CD8-positive, alpha-beta memory T cell (primary cell): ENCODE measurements around the gene TIMM17B. TPM values are rescaled to one million over a fixed set of nuclear protein-coding genes. Genes with fewer than 3 reads are reported as not detected.

Experiments
- CTCF ChIA-PET: fragments of 350-600 bp; sonication (Branson Sonifier 250); formaldehyde crosslinking; loops from one replicate; lab custom pipeline; 2021; ENCODE audit warnings: antibody characterized with exemption; lab: Charles Lee
- POLR2A ChIA-PET: fragments of 350-600 bp; sonication (Branson Sonifier 250); formaldehyde crosslinking; loops from one replicate; lab custom pipeline; 2021; ENCODE audit warnings: antibody characterized with exemption; lab: Charles Lee
- DNase-seq, 5 donors: peaks; one replicate each; pipeline versions ENCODE4 v3.0.0 to v3.0.0-alpha.2; 2020 to 2022; ENCODE audit warnings: mixed read lengths in 1 of 5
- H3K27ac ChIP-seq: one replicate; pipeline ENCODE4 v1.7.0; 2013; ENCODE audit warnings: low read depth, mild to moderate bottlenecking, low read length, moderate library complexity
- H3K27me3 ChIP-seq: 2 replicates; pipeline ENCODE4 v1.7.0; 2013; ENCODE audit warnings: low read length, mild to moderate bottlenecking; ENCODE audit not compliant: insufficient read depth, poor library complexity, severe bottlenecking
- H3K36me3 ChIP-seq: 2 replicates; pipeline ENCODE4 v1.7.0; 2013; ENCODE audit warnings: mild to moderate bottlenecking, low read length, moderate library complexity; ENCODE audit not compliant: insufficient read depth
- H3K4me1 ChIP-seq: 2 replicates; pipeline ENCODE4 v1.7.0; 2013; ENCODE audit warnings: mild to moderate bottlenecking, low read length, moderate library complexity; ENCODE audit not compliant: insufficient read depth
- H3K4me3 ChIP-seq: 2 replicates; pipeline ENCODE4 v1.7.0; 2013; ENCODE audit warnings: mild to moderate bottlenecking, low read length
- H3K9me3 ChIP-seq: 2 replicates; pipeline ENCODE4 v1.7.0; 2013; ENCODE audit warnings: mild to moderate bottlenecking, low read length
- H3K27ac Mint-ChIP-seq, 8 donors: one replicate each; pipeline ENCODE4 v1.8.0; 2020 to 2021; ENCODE audit warnings: mixed read lengths in 8 of 8, mild to moderate bottlenecking in 6 of 8, inconsistent platforms in 3 of 8, moderate library complexity in 3 of 8
- H3K27me3 Mint-ChIP-seq, 2 donors: one replicate each; pipeline ENCODE4 v1.8.0; 2020 to 2021; ENCODE audit warnings: mixed read lengths in 2 of 2, mild to moderate bottlenecking in 1 of 2, moderate library complexity in 1 of 2
- H3K36me3 Mint-ChIP-seq, 3 donors: one replicate each; pipeline ENCODE4 v1.8.0; 2020 to 2021; ENCODE audit warnings: mixed read lengths in 3 of 3, inconsistent platforms in 1 of 3, mild to moderate bottlenecking in 1 of 3
- H3K4me1 Mint-ChIP-seq, 3 donors: one replicate each; pipeline ENCODE4 v1.8.0; 2020 to 2021; ENCODE audit warnings: mixed read lengths in 3 of 3, inconsistent platforms in 1 of 3, mild to moderate bottlenecking in 1 of 3
- H3K4me3 Mint-ChIP-seq, 7 donors: one replicate each; pipeline ENCODE4 v1.8.0; 2020 to 2021; ENCODE audit warnings: mixed read lengths in 7 of 7, mild to moderate bottlenecking in 6 of 7, moderate library complexity in 4 of 7, inconsistent platforms in 2 of 7
- H3K9me3 Mint-ChIP-seq, 5 donors: one replicate each; pipeline ENCODE4 v1.8.0; 2020 to 2022; ENCODE audit warnings: mixed read lengths in 5 of 5, mild to moderate bottlenecking in 3 of 5, moderate library complexity in 2 of 5, inconsistent platforms in 1 of 5
- polyA plus RNA-seq: library from polyadenylated mRNA; unstranded; fragments of 300-500 nt; fragmentation: Illumina TruSeq; gene quantifications from one replicate; pipeline ENCODE4 v1.2.3, GENCODE V29; 2021
- total RNA-seq, 2 experiments: library from RNA; stranded (reverse); gene quantifications; one replicate each; pipeline ENCODE4 v1.2.3, GENCODE V29; 2021

TIMM17B gene
- total and polyA plus RNA-seq, 3 experiments from 2014 or later = 68.5 to 93.6 (median 87.5) TPM

DNA sequence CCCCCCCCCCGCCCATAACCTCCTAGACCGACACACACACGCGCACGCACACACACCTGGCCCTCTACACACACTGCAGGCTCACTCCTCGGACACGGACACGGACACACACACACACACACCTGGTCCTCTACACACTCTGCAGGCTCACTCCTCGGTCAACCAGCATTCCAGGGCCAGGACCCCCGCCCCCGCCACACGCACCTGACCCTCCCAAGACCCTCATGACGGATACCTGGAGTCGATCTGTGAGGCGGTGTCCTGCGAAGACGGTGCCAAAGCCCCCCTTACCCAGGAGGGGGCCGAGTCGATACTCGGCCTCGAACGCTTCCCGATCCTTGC, 20.7 kb upstream of the TIMM17B start:
- peaks cover 0 to 3% of the 10 kb centered on the region in 2 donors for H3K27me3 Mint-ChIP-seq
- H3K36me3 Mint-ChIP-seq = peaks cover 11 to 67% (median 16%) of the 10 kb centered on the region in 3 donors

DNA sequence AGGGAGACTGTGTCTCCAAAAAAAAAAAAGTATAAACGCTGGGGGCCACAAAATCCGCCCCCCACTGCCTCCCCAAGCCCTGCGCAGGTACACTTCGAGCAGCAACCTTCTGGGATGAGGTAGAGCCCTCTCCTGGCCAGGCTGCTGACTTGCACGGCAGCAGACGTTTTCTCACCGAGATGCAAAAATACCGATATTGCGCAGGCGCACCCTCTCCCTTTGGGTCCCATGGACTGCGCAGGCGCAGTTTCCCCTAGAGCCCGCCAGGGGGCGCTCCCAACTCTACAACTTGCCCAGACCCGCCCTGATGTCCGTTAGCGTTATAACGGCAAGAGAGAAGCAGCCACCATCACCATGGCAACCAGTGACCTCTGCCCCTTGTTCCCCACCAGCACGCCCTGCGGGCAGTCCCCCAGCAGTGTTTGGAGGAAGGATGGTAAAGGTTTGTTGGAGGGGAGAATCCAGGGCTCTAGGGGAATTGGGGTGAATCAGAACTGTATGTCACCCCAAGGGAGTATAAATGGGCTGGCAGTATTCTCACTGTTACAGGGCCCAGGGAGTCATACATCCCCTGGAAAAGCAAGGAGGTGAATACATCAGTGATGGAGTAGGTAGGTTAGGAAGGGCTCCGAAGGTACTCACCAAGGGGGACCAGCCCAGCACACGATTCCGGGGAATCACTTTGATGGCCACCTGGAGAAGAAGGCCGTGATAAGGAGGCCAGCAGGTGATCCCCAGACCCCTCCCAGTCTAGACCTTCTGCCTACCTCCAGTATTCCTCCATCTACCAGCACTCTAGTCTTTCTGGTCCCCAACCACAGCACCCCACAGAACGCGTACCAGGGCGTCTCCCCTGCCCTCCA, 19.8 kb upstream of the TIMM17B start:
- Mint-ChIP-seq H3K27ac (peak overlapping the region; percentile 85 to 97 (median 94)), H3K4me1 (peaks cover 61 to 81% (median 71%) of the 10 kb centered on the region in 3 donors), H3K4me3 (peak overlapping the region; percentile 95 to 98 (median 96)), H3K36me3 (peaks cover 12 to 66% (median 16%) of the 10 kb centered on the region in 3 donors), H3K9me3 (peaks cover 0 to 3% (median 0%) of the 10 kb centered on the region in 5 donors), H3K27me3 (peaks cover 0 to 3% of the 10 kb centered on the region in 2 donors)
- Histone ChIP-seq H3K9me3 (no peaks in the 10 kb centered on the region), H3K27ac (peak overlapping the region; percentile 95), H3K27me3 (no peaks in the 10 kb centered on the region), H3K4me1 (peaks cover 63% of the 10 kb centered on the region), H3K36me3 (peaks cover 33% of the 10 kb centered on the region), H3K4me3 (peak overlapping the region; percentile 94)
- peak; percentile 76 to 94 (median 89) for DNase-seq
- POLR2A ChIA-PET = interaction anchor here (0.5 to 1.0 kb wide), 2 partner anchors 28 to 29 kb away, joined by 5 to 9 read pairs; no protein-coding TSS in a partner anchor
- CTCF ChIA-PET = interaction anchor here (0.8 to 1.5 kb wide), 5 partner anchors 20 to 41 kb away, joined by 3 to 9 read pairs (median 3); partner anchors contain the start of genes PQBP1 and TIMM17B

More for the DNA sequence above, 20.7 kb upstream of the TIMM17B start:
- peaks cover 33% of the 10 kb centered on the region for H3K36me3 ChIP-seq
- ChIA-PET POLR2A (no interaction called here), CTCF (interaction anchor here (1.0 to 1.5 kb wide), 2 partner anchors 19 to 39 kb away, joined by 3 to 4 read pairs; partner anchors contain the start of gene OTUD5)
- peak overlapping the region; percentile 95 to 98 (median 96) for H3K4me3 Mint-ChIP-seq
- DNase-seq = no peak
- peak overlapping the region; percentile 74 to 97 (median 93) for H3K27ac Mint-ChIP-seq
- peaks cover 0 to 3% (median 0%) of the 10 kb centered on the region in 5 donors for H3K9me3 Mint-ChIP-seq
- peak overlapping the region; percentile 94 for H3K4me3 ChIP-seq
- H3K27me3 ChIP-seq = no peaks in the 10 kb centered on the region
- peaks cover 55% of the 10 kb centered on the region for H3K4me1 ChIP-seq
- peaks cover 64 to 82% (median 71%) of the 10 kb centered on the region in 3 donors for H3K4me1 Mint-ChIP-seq
- H3K27ac ChIP-seq = peak overlapping the region; percentile 95
- no peaks in the 10 kb centered on the region for H3K9me3 ChIP-seq

GRCh38 chrX:48914593-48915493, 17.3 kb upstream of the TIMM17B start:
- no peak for DNase-seq
- Mint-ChIP-seq H3K4me1 (peaks cover 58 to 77% (median 70%) of the 10 kb centered on the region in 3 donors), H3K36me3 (peaks cover 14 to 72% (median 16%) of the 10 kb centered on the region in 3 donors), H3K4me3 (peak overlapping the region; percentile 23 to 97 (median 95)), H3K9me3 (peaks cover 0 to 3% (median 0%) of the 10 kb centered on the region in 5 donors), H3K27ac (peak overlapping the region; percentile 14 to 90 (median 62)), H3K27me3 (peaks cover 0 to 14% of the 10 kb centered on the region in 2 donors)
- ChIA-PET POLR2A (no interaction called here), CTCF (interaction anchor here (1.4 kb wide), 1 partner anchor 25 kb away, joined by 3 read pairs; no protein-coding TSS in a partner anchor)
- Histone ChIP-seq H3K27ac (no peak overlapping the region), H3K9me3 (no peaks in the 10 kb centered on the region), H3K36me3 (peaks cover 33% of the 10 kb centered on the region), H3K27me3 (no peaks in the 10 kb centered on the region), H3K4me1 (peaks cover 55% of the 10 kb centered on the region), H3K4me3 (peak overlapping the region; percentile 60)

DNA sequence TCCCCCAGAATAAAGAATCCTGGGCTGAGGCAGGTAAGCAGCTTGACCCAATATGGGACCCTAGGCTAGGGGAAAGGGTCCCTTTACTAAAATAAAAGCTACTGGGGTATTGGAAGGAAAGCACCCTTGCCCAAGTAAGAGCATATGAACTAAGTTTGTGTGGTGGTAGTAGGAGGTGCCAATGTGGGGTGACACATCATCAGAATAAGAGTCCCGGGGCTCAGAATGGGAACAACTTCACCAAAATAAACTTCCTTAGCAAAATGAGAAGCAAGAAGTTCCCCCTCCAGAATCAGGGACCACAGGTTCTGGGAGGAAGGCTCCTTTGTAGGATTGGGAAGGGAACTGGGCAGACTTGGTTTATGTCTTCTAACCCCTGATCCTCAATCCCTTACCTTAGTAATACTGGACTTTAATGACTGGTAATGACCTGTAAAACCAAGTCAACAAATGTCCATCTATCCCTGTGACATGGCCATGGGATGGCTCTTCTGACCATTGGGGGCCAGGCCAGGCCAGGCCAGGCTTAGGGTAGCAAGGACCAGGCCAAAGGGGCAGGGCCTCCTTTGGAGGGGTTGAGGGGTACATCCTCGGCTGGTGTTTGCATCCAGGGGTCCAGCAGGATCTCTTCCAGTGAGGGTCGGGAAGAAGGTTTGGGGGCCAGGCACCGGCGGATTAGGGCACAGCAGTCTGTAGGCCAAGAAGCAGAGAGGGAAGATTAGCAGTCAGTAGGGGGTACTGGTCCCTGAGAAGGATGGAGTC, 16.2 kb upstream of the TIMM17B start:
- H3K4me1 ChIP-seq = peaks cover 55% of the 10 kb centered on the region

DNA sequence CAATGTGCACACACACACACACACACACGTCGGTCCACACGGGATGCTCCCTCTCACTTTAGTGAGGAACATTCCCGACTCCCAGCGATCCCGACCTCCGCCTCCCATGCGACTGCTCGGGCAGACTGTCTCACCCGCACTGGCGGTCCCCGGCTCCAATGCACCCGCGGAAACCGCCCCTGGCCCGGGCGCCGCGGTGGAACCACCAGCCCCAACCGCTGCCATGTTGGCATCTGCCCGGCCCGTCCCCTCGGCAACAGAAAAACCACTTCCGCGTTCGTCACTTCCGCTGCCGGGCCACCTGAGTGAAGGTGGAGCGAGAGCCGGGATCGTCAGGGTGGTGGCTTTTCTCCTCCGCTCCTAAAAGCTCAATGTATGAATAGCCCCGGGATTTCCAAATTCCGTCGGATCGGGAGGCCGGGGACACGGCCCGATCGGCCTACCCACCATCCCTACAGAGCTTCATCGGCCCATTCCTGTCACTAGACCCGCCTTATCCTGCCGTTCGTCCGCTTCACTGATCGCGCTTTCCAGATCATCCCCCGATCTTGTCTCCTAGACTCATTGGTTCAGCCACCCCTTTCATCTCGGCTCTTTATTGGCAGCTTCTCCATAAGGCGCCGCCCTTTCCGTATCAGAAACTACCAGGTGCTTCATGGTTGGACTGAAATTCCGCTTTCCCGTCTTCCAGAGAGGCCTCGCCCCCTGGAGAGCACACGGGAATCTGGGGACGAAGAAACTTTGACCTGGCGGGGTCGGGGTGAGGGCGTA, 14.0 kb upstream of the TIMM17B start, which contains the start of gene SLC35A2:
Gene SLC35A2, minus strand, starts transcription at position 235 of the 771 bp plus-strand sequence. Its CDS starts 10 bp downstream, at position 225.
- Histone ChIP-seq H3K36me3 (peaks cover 26% of the 10 kb centered on the region), H3K27me3 (no peaks in the 10 kb centered on the region), H3K4me1 (peaks cover 55% of the 10 kb centered on the region), H3K27ac (peak within 1 kb of the TSS; percentile 92), H3K9me3 (no peaks in the 10 kb centered on the region), H3K4me3 (peak within 1 kb of the TSS; percentile 65)
- H3K27me3 Mint-ChIP-seq = peaks cover 0 to 12% of the 10 kb centered on the region in 2 donors
- peak within 1 kb of the TSS; percentile 90 to 99 (median 95) for H3K27ac Mint-ChIP-seq
- H3K4me1 Mint-ChIP-seq = peaks cover 43 to 61% (median 58%) of the 10 kb centered on the region in 3 donors
- ChIA-PET CTCF (interaction anchor here (1.0 to 3.1 kb wide), 5 partner anchors 11 to 35 kb away, joined by 3 to 10 read pairs (median 4); partner anchors contain the start of genes PQBP1 and TIMM17B), POLR2A (interaction anchor here (0.8 to 2.7 kb wide), 4 partner anchors 9 to 91 kb away, joined by 3 to 15 read pairs (median 8); partner anchors contain the start of genes GRIPAP1, PQBP1 and TIMM17B)
- no peaks in the 10 kb centered on the region for H3K9me3 Mint-ChIP-seq
- peak; percentile 78 to 93 (median 87) for DNase-seq
- peak within 1 kb of the TSS; percentile 86 to 94 (median 88) for H3K4me3 Mint-ChIP-seq
- H3K36me3 Mint-ChIP-seq = peaks cover 6 to 61% (median 6%) of the 10 kb centered on the region in 3 donors

More for the DNA sequence above, 16.2 kb upstream of the TIMM17B start:
- no peak overlapping the region for H3K27ac ChIP-seq
- H3K9me3 ChIP-seq = no peaks in the 10 kb centered on the region
- H3K36me3 Mint-ChIP-seq = peaks cover 14 to 69% (median 16%) of the 10 kb centered on the region in 3 donors
- H3K27me3 ChIP-seq = no peaks in the 10 kb centered on the region
- peak overlapping the region in 7 of 8 donors; percentile 6 to 92 (median 25) for H3K27ac Mint-ChIP-seq
- H3K4me1 Mint-ChIP-seq = peaks cover 54 to 68% (median 67%) of the 10 kb centered on the region in 3 donors
- peaks cover 0 to 14% of the 10 kb centered on the region in 2 donors for H3K27me3 Mint-ChIP-seq
- no peak for DNase-seq
- H3K36me3 ChIP-seq = peaks cover 33% of the 10 kb centered on the region
- peaks cover 0 to 3% (median 0%) of the 10 kb centered on the region in 5 donors for H3K9me3 Mint-ChIP-seq
- CTCF ChIA-PET = interaction anchor here (3.0 to 3.1 kb wide), 2 partner anchors 22 to 23 kb away, joined by 9 to 10 read pairs; no protein-coding TSS in a partner anchor
- no peak overlapping the region for H3K4me3 ChIP-seq
- POLR2A ChIA-PET = no interaction called here
- peak overlapping the region; percentile 23 to 97 (median 65) for H3K4me3 Mint-ChIP-seq

- peak overlapping the region; percentile 90 to 99 (median 95) for H3K27ac Mint-ChIP-seq
- peaks cover 23% of the 10 kb centered on the region for H3K36me3 ChIP-seq
- H3K4me3 Mint-ChIP-seq = peak overlapping the region; percentile 86 to 94 (median 88)
- peak overlapping the region; percentile 92 for H3K27ac ChIP-seq
- no peaks in the 10 kb centered on the region for H3K9me3 ChIP-seq
- DNase-seq = peak in 1 of 5 donors; percentile 25
- peaks cover 40 to 57% (median 54%) of the 10 kb centered on the region in 3 donors for H3K4me1 Mint-ChIP-seq
- peak overlapping the region; percentile 65 for H3K4me3 ChIP-seq
- H3K27me3 Mint-ChIP-seq = peaks cover 0 to 14% of the 10 kb centered on the region in 2 donors
- H3K27me3 ChIP-seq = no peaks in the 10 kb centered on the region
- H3K4me1 ChIP-seq = peaks cover 51% of the 10 kb centered on the region
- H3K36me3 Mint-ChIP-seq = peaks cover 6 to 59% (median 6%) of the 10 kb centered on the region in 3 donors
- ChIA-PET CTCF (interaction anchor here (1.1 to 3.1 kb wide), 4 partner anchors 10 to 35 kb away, joined by 3 to 10 read pairs (median 6); no protein-coding TSS in a partner anchor), POLR2A (interaction anchor here (0.8 to 2.7 kb wide), 3 partner anchors 14 to 91 kb away, joined by 3 to 15 read pairs (median 6); partner anchors contain the start of genes GRIPAP1, PQBP1 and TIMM17B)
- H3K9me3 Mint-ChIP-seq = no peaks in the 10 kb centered on the region
Measured at GRCh38 chrX:48910926-48911411, 13.4 kb upstream of the TIMM17B start.
